Measurements from ENCODE around the gene CNR2. TPM values are rescaled to one million over a fixed set of nuclear protein-coding genes. Genes with fewer than 3 reads are reported as not detected.

The CNR2 gene
- total and polyA plus RNA-seq, 2 of the 4 experiments (the other 2 are of a cell fraction) = not detected

DNA sequence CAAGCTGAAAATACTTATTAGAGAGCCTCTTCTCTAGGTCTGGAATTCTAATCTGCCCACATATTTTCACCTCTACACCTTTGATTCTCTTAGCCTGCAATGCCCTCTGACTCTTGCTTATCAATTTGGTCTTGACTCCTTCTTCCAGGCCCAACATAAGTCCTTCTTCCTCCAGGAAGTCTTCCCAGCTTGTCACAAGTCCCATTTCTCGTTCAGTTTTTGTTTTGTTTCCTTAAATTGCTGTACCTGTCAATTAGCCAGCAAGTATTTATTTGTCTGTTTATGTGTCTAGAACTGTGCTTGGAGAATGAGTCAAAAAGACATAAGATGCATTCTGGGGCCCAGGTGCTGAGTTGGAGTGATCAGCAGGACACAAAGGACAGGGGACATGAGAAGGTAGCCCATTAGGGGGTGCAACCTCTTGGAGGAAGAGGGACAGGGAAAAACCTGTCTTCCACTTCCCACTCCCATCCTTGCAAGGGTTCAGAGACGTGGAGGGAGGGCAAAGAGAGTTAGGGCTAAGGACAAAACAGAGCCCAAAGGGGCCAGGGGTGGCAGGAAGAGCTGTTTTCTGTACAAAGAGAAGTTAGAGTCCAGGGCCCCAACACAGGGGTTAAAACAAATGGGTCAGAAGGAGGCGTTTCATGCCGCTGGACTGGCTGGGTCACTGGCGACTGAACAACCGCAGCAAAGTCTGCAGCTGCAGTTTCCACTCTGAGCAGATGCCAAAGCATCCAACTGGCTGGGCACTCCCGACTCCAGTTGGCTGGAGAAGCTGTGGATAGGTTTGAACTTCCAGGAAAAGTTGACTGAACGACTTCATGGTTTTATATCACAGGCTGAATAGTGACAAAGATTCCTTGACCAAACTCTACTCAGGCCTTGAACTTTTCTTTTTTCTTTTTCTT is 10.7 kb upstream of the CNR2 start:
- ChIA-PET CTCF (no interaction called here), POLR2A (ENCODE audit: unreplicated experiment) (no interaction called here)
- H3K4me1 ChIP-seq (ENCODE audit: control insufficient read depth, insufficient read depth, low read length) = peaks cover 2% of the 10 kb centered on the region; the same call in 1 of the 2 replicates
- H2AK9ac ChIP-seq (replicated peaks; ENCODE audit: low read depth, low read length, poor library complexity) = no peak overlapping the region
- H3K4me2 ChIP-seq (ENCODE audit: low read depth, low read length) = no peak overlapping the region
- in situ Hi-C loops (cut with MboI; ENCODE audit: low sequenced_read_pairs) = no loop called here
- H2AFZ ChIP-seq (replicated peaks; ENCODE audit: low read length, poor library complexity) = no peak overlapping the region
- H3K4me3 ChIP-seq (ENCODE audit: insufficient read depth, low read depth, low read length) = no peak overlapping the region
- no peak overlapping the region for H2BK5ac ChIP-seq (ENCODE audit: low read depth, low read length, poor library complexity, severe bottlenecking)
- no peaks in the 10 kb centered on the region for H3K9me3 ChIP-seq (ENCODE audit: control insufficient read depth, insufficient read depth, low read length)
- no peaks in the 10 kb centered on the region for H3K36me3 ChIP-seq (ENCODE audit: control insufficient read depth, insufficient read depth, low read length)
- H2AK5ac ChIP-seq (ENCODE audit: low read depth, low read length) = no peak overlapping the region
- intact Hi-C loops (cut with micrococcal nuclease) = no loop called here
- H3K56ac ChIP-seq (ENCODE audit: extremely low read depth, insufficient read depth, low read length) = no peak overlapping the region
- no TSS peak for BruUV-seq (replicated peaks)
- no peak overlapping the region for H2BK15ac ChIP-seq (ENCODE audit: low read depth, low read length)
- DNase-seq = no peak
- ATAC-seq (ENCODE audit: low read depth) = peak; percentile 40
- dilution Hi-C loops (cut with HindIII; ENCODE audit: low sequenced_read_pairs, unreplicated experiment) = no loop called here
- no peak overlapping the region for H3K4ac ChIP-seq (ENCODE audit: low read depth, low read length)
- H3K14ac ChIP-seq (replicated peaks; ENCODE audit: low read depth, low read length) = no peak overlapping the region
- H2BK20ac ChIP-seq (ENCODE audit: low read depth, low read length) = no peak overlapping the region
- H4K20me1 ChIP-seq (ENCODE audit: insufficient read depth, low read length) = no peaks in the 10 kb centered on the region
- H3K9ac ChIP-seq (ENCODE audit: low read depth, low read length) = no peak overlapping the region
- no peaks in the 10 kb centered on the region for H3K9me1 ChIP-seq (ENCODE audit: insufficient read depth, low read length)
- WGBS, 2 experiments (ENCODE audit: extremely low coverage in 2 of 2, insufficient read length in 1 of 2) = no CpG with 5 or more reads among the region's 8 CpGs
- no peak overlapping the region for H2BK120ac ChIP-seq (ENCODE audit: low read depth, low read length)
- no peaks in the 10 kb centered on the region for H3K79me1 ChIP-seq (ENCODE audit: low read depth in 1 of 2, low read length in 2 of 2)
- no peak for TF ChIP-seq NFE2L2 (IDR thresholded peaks at IDR 0.05; ENCODE audit: low read depth, low read length)
- no peak for TF ChIP-seq RFX5 (IDR thresholded peaks at IDR 0.05; ENCODE audit: low read depth, low read length)
- no peak for TF ChIP-seq FOS (IDR thresholded peaks at IDR 0.05; ENCODE audit: low read depth, low read length)
- no peak for TF ChIP-seq BHLHE40 (IDR thresholded peaks at IDR 0.05; ENCODE audit: low read depth, low read length)
- no peak for TF ChIP-seq CHD1 (IDR thresholded peaks at IDR 0.05; ENCODE audit: low read depth, low read length)
- TF ChIP-seq MAFK (IDR thresholded peaks at IDR 0.05; ENCODE audit: low read depth, low read length) = no peak
- TF ChIP-seq, protein P1, sequence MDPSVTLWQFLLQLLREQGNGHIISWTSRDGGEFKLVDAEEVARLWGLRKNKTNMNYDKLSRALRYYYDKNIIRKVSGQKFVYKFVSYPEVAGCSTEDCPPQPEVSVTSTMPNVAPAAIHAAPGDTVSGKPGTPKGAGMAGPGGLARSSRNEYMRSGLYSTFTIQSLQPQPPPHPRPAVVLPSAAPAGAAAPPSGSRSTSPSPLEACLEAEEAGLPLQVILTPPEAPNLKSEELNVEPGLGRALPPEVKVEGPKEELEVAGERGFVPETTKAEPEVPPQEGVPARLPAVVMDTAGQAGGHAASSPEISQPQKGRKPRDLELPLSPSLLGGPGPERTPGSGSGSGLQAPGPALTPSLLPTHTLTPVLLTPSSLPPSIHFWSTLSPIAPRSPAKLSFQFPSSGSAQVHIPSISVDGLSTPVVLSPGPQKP (IDR thresholded peaks at IDR 0.05; ENCODE audit: borderline replicate concordance, low read depth, low read length) = no peak
- TF ChIP-seq, protein P2, sequence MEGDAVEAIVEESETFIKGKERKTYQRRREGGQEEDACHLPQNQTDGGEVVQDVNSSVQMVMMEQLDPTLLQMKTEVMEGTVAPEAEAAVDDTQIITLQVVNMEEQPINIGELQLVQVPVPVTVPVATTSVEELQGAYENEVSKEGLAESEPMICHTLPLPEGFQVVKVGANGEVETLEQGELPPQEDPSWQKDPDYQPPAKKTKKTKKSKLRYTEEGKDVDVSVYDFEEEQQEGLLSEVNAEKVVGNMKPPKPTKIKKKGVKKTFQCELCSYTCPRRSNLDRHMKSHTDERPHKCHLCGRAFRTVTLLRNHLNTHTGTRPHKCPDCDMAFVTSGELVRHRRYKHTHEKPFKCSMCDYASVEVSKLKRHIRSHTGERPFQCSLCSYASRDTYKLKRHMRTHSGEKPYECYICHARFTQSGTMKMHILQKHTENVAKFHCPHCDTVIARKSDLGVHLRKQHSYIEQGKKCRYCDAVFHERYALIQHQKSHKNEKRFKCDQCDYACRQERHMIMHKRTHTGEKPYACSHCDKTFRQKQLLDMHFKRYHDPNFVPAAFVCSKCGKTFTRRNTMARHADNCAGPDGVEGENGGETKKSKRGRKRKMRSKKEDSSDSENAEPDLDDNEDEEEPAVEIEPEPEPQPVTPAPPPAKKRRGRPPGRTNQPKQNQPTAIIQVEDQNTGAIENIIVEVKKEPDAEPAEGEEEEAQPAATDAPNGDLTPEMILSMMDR (conservative IDR thresholded peaks at IDR 0.05; ENCODE audit: low read depth, low read length) = no peak
- no peak for TF ChIP-seq POLR2A (IDR thresholded peaks at IDR 0.05; ENCODE audit: low read depth, low read length)
- TF ChIP-seq MXI1 (IDR thresholded peaks at IDR 0.05; ENCODE audit: borderline replicate concordance, low read depth, low read length) = no peak
- TF ChIP-seq MAZ (IDR thresholded peaks at IDR 0.05; ENCODE audit: borderline replicate concordance, low read depth, low read length) = no peak
- TF ChIP-seq RCOR1 (IDR thresholded peaks at IDR 0.05; ENCODE audit: insufficient replicate concordance, low read length) = no peak
- TF ChIP-seq USF2 (IDR thresholded peaks at IDR 0.05; ENCODE audit: low read depth, low read length) = no peak
- no peak overlapping the region for H4K5ac ChIP-seq (ENCODE audit: low read depth, low read length)
- no peak overlapping the region for H4K8ac ChIP-seq (ENCODE audit: low read depth in 2 of 2, low read length in 2 of 2)
- no peak overlapping the region for H4K91ac ChIP-seq (ENCODE audit: insufficient read depth, low read depth, low read length)
- H3K18ac ChIP-seq (ENCODE audit: low read depth, low read length) = no peak overlapping the region
- H3K27ac ChIP-seq (ENCODE audit: insufficient read depth, low read length) = no peak overlapping the region
- no peak overlapping the region for H3K23ac ChIP-seq (ENCODE audit: low read depth, low read length)
- peaks cover 15% of the 10 kb centered on the region for H3K27me3 ChIP-seq (ENCODE audit: control insufficient read depth, insufficient read depth, low read length)
